NCI-H524 treated with DMSO at 0.1 percent for 48 hours (cell line): ENCODE measurements around the gene CPA4.

ENCODE experiments used
- DNase-seq: peaks from one replicate; lab custom pipeline; 2025; lab: John Stamatoyannopoulos, UW

The CPA4 gene

DNA sequence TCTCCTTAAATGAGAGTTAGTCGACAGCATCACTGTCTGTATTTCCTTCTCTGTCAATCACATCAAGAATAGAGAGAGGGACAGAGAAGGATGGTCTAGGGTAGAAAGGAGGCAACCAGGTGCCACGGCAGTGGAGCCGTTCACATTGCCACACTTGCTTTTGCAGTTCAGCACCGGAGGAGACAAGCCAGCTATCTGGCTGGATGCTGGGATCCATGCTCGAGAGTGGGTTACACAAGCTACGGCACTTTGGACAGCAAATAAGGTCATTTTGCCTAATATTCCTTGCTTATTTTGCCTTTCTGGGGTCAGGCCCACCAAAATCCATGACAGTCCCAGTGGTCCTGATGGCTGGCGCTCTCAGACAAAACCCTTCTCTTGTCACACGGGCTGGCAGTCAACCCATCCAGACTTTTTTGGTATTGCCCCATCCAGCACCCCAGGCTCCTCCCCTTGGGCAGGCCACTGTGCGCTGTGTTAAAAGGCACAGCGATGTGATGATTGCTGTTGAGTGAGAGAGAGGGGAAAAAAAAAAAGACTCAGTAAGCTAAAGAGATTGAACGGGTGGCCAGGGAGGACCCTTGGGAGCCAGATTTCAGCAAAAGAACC lies 17.9 kb upstream of the CPA4 start:
- no peak for DNase-seq

DNA sequence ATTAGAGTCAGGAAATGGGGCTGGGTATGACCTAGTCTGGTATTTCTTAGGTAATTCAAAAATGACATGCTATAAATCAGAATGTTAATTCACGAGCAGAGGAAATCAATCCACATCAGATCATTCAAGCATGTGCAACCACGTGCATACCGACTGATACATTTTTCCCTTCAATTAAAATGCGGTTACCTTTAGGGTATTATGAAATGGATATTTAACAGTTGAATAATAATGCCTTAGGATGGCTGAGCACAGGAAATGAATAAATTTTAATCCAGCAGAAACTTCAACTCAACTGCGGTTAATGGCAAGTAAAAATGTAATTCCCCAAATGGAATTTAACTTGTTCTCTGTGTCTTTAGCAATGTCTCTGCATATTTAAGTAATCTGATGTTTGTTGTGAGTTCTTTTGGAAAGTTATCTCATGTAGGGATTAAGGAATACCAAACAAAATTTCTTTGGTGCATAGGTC lies 17.1 kb upstream of the CPA4 start:
- no peak for DNase-seq

DNA sequence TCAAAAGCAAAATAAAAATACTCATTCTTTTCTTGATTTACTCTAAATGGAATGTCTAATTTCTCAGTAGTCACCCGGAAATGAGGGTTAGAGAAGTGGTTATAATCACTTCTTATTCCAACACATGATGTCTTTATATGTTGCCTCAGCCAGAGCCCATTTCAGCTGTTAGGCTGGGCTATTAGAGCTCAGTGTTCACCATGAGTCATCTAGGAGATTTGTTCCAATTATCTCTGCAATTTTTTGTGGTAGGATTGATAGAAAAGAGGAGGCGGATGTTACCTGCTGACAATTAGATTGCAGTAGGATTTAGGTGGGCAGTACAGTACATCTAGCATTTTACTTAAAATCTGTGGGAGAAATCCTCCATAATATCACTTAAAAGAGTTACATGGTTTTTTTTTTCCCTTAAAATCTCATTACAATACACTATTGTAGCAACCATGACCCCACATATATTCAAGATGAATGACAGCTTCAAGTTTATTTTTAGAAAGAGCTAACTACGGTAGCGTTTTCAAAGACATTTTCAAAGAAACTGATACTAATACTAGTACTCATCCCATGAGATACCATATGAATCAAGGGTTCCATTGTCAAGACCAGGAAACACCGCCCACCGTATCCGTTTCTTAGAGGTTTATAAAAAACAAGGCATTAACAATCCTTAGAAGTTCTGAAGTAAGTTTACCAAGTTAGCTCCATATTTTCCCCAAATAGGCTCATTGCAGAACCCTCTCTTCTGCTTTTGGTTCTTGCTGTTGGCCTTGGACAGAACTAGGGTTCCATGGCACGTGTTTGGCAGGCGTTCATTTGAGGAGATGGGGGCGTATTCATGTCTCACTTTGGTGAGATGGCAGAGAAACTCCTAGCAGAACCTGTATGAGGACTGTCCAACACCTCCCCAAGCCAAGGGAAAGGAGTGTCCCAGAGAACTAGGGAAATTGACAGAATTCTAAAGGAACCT lies 15.9 kb upstream of the CPA4 start:
- DNase-seq: no peak

DNA sequence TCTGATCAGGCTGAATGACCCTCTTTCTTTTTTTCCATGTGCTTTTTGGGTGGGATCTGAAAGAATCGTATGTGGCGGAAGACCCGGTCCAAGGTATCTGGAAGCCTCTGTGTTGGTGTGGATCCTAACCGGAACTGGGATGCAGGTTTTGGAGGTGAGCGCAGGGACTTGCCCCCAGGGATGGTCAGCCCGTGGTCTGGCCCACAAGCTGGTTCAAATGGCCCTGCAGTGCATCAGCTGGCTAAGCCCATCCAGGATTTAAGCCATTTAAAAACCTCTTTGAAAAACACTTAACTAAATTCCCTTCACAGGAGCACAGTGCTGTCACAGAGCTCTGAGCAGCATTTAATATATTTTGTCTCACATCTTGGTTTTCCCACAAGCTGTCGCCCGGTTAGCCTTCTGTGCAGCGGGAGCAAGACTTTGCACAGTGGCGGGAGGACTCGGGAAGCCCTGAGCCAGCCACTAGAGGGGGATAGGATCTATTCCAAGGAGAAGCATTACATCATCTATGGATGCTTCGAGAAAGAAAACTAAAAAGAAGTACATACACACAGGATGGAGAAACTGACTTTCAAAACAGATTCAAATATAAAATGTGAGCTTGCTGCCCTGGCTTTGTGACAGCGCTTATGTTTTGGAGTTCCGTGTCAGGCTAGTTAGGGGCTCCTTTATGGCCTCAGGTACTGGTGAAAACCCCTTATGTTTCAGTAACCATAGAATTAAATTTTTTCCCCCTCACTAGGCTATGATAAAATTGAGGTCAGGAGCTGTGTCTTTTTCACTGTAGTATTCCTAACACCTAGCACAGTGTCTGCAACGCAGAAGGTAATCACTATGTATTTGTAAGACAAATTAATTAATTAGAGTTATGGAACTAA lies 15.0 kb upstream of the CPA4 start:
- DNase-seq: peak; percentile 85

DNA sequence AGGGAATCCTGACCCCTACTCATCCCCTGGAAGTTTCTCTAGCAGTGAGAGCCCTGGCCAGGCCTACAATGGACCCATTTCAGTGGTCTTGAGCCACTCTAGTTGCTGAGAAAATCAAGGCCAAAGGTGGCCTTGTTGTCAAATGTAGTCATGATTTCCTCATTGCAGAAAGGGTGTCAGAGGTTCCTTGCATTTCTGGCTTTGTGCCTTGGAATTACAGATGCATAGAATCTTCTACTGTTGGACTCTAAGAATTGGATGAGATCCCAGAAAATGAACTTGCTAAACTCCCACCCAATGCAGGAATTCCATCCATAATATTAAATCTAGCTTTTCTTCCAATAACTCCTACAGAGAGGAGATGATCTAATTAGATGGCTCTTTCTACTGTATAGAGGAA lies 14.1 kb upstream of the CPA4 start:
- DNase-seq: no peak

DNA sequence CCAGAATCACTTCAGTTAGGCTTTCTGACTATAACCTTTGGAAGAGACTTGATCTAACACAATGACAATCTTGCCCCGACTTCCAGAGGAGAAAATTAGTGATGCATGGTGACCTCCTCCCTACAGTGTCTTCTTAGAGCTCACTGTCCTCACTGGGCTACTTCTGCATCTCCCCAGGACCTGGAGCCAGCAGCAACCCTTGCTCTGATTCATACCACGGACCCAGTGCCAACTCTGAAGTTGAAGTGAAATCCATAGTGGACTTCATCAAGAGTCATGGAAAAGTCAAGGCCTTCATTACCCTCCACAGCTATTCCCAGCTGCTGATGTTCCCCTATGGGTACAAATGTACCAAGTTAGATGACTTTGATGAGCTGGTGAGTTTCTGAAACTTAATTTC lies 13.7 kb upstream of the CPA4 start:
- no peak for DNase-seq

DNA sequence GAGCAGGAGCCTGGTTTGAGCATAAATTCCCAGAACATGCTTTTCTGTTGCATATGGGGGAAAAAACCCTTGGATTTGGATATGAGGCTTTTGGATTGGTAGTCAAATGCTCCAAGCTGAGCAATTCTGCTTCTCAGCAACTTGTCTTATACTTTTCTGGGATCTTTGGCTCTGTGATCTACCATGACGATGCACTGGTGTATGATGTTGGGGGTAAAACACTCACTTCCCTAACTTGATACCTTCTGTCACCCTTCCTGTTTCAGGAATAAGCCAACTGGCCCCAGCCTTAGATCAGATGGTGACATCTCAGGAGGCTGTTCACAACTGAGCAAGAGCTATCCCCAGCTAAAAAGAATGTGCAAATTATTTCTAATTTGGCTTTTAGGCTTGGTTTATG lies 13.1 kb upstream of the CPA4 start:
- no peak for DNase-seq

DNA sequence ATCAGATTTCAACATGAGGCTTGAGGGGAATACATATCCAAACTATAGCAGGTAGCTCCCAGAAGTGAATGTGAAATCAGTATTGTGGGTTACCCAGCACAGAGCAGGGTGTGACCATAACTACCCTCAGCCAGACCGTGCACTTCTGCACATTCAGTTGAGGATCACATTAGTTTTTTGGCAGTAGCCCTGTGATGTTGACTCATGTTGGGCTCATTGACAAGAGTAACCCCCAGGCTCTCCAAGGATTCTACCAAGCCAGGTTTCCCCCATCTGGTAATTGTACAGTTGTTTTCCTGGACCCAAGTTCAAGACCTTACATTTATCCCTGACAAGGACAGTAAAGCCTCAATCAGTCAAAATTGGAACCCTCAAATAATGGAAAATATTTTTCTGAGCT lies 11.7 kb upstream of the CPA4 start:
- DNase-seq: no peak

DNA sequence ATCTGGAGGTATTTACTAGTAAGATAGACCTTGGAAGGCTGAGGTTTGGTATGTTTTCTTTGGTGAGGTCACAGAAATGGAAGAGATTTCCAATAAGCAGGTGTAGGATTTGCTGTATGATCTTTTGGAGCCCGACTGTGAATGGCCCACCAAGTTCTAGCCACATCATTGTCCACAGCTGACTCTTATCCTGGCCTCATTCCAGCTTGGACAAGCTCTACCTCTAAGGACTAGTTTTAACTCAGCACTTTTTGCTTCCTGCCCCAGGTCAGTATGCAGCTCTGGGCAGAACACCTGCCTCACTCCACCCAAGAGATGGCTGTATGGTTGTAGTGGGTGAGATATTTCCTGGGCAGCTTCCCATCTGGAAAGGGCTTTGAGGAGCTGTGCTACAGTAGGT lies 6.1 kb upstream of the CPA4 start:
- no peak for DNase-seq

DNA sequence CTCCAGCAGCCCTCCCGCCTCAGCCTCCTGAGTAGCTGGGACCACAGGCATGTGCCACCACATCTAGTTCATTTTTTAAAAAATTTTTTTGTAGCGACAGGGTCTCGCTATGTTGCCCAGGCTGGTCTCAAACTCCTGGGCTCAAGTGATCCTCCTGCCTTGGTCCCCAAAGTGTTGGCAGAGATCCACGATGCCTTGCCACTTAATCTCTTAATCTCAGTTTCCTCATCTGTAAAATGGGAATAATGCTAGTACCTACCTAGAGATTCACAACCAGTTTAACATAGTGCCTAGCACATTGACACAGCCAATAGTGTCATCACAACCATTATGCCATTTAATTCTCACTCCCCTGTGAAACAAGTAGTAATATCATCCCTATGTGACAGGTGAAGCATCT lies 4.8 kb upstream of the CPA4 start:
- no peak for DNase-seq

DNA sequence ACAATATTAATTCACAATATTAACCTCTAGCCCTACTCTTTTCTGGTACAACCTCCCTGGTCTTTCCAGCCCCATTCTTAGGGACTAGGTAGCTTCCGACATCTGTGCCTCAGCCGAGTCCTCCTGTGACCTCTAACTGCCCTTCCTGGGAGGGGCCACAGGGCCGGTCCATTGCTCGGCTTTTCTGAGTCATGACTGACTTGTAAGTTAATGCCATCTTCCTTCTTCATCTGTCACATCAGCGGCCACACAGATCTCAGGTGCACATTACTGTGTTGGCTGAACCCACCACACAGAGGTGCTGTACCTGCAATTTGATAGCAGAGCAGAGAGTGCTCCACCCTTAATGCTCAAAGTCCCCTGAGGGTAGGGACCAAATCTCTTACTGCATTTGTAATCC lies 4.1 kb upstream of the CPA4 start:
- no peak for DNase-seq

DNA sequence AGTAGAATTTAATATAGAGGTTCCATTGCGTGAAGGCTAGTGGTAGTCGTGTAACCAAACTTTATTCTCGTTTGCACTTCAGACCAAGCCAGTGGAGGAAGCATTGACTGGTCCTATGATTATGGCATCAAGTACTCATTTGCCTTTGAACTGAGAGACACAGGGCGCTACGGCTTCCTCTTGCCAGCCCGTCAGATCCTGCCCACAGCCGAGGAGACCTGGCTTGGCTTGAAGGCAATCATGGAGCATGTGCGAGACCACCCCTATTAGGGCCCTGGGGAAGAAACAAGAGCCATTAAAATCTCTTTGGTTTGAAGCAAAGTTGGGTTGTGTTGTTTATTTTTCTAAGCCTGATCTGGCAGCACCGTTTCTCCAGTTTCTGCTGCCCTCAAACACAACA lies 3.5 kb upstream of the CPA4 start:
- DNase-seq: no peak

DNA sequence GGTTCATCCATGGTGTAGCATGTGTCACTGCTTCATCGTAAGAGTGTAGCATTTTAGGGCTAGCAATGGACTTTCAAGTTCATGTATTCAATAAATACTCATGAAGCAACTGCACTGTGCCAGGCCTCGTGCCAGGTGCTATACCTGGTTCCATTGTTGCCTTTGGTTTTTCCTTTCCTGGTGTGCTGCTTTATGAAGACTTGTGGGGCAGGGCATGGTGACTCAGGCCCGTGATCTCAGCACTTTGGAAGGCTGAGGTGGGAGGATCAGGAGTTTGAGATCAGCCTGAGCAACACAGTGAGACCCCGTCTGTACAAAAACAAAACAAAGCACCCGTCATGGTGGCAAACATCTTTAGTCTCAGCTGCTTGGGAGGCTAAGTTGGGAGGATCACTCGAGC lies 2.2 kb upstream of the CPA4 start:
- DNase-seq: no peak

DNA sequence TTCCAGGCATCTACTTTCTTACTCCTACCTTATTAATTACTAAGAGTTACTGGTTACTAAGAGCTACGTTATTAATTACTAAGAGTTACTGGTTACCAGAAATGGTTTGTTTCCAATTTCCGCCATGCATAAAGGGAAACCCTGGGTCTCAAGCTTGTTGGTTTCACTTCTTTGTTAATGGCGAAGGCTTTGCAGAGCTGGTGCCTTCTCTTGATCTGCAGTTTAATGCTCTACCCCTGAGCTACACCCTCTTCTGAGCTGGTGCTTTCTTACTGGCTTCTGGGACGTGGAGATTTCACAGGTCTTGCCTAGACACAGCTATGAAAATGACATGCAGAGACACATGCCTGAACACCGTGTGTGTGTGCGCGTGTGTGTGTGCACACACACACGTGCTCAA lies 560 bp downstream of the CPA4 start:
- no peak for DNase-seq

DNA sequence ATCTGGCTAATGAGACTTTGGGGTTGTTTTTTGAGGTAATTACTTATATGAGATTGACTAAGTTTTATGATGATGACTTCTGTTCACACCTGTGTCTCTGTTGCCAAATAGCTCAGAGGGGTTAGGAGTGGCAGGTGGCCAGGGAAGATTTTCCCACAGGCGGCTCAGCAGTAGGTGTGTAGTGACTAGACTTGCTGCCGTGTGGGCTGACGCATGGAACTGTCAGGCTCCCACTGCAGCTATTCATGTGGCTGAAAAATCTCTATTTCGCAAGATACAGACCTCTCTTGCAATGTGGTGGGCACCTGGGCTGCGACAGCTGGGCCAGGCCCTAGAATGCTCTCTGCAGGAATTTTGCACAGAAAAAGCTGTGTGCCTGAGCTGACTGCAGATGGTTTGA lies 1.4 kb downstream of the CPA4 start:
- DNase-seq: no peak

DNA sequence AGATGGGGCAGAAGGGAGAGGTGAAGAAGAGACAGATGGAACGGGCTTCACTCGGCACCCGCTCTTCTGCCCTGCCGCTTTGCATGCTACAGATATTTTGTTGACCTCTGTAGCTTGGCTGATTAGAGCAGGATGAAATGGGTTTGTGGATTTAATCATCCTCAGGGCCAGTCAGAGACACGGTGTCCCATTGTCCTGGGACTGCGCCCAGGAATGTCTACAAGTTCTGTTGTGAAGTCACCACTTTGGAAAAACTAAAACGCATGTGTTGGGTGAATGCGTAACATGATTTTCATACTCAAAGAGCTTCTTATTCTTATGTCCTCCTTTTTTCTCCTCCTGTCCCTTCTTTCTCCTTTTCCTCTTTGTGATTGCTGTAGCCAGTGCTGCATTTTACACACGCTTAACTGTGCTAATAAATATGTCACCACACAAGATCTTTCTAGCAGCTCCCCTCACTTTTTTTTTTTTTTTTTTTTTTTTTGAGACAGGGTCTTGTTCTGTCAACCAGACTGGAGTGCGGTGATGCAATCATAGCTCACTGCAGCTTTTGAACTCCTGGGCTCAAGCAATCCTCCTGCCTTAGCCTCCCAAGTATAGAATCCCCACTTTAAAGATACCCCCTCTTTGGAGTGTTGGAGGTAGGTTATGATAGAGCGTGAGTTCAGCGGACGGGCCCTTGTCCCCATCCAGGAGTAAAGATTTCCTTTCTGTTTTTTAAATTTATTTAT lies 3.4 kb downstream of the CPA4 start:
- no peak for DNase-seq

DNA sequence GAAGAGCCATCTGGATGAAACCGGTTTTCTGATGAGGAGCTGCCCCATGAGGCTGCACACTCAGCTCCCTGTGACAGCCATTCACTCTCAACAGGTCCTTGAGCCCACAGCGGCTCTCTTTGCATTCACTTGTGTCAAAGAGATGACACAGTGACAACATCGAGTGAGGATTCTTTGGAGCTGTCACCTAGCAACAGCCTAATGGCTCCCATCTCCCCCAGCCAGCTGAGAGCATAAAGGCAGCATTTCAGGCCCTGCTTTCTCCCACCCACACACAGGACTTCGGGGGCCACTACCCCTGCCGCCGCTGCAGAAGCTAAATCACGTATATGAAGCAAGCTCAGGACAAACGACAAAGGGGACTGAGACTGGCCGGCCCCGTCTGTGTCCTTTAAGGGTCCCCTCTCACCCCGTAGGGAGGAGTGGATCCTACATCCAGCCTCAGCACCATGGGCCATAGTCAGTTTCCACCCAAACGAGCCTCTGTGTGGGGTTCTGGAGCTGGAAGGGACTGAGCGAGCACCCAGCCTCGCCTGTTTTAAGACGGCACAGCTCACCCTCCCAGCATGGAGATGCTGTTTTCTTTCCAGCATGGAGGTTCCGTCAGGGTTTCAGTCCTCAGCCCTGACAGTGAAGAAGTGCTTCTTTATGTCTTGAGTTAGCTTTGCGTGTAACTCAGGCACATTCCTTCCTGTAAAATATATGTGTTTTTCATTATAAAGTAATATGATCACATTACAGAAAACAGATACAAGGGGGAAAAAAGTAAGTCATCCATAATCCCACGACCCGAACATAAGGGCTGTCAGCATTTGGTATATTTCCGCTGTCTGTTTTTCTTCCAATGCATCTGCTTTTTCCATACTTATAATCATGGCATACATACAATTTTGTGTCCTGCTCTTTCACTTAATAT lies 4.9 kb downstream of the CPA4 start:
- no peak for DNase-seq

DNA sequence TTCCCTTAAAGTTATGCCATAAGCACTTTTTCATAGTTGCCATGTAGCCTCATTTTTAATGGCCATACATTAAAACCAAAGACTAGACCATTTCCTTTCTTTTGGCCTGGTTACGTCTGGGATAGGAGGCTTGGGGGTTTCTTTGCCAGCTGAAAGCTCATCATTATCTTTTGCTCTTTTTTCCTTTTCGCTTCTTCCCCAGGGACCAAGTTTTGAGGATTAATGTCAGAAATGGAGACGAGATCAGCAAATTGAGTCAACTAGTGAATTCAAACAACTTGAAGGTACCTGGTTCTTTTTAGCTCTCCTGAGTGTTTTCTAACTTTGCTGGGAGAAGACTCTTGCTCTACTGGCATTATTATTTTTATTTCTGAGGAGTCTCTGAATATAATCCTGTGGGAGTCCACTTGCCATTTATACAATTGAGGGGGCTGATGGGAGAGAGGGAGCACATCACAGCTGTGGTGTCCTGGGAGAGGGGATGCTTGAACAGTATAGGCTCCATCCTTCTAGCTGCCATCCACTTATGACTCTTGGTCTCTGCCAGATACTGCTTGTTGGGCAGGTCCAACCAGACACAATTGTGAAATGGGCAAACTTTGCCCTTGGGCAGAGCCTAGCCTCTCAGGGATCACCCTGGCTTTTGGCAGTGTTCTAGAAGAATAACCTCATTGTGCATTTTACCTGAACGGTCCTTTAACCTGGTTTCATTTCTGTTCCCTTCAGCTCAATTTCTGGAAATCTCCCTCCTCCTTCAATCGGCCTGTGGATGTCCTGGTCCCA lies 5.8 kb downstream of the CPA4 start:
- no peak for DNase-seq

DNA sequence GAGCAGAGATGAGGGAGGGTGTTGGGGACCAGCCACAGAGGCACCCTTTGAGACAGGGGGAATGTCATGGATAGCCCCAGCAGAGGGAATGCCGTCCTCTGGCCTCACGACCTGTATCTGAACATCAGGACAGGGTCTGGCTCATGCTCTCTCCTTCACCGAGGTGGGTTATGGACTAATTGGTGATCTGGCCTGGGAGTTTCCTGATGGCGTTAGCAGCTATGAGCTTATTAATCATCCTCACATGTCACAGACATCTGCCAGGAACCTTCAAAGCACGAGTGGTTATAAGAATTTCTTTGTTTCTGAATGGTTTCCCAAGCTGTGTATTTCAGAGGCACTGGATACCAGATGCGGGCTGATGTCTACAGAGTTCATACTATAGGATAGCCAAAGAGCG lies 6.9 kb downstream of the CPA4 start:
- DNase-seq: no peak

DNA sequence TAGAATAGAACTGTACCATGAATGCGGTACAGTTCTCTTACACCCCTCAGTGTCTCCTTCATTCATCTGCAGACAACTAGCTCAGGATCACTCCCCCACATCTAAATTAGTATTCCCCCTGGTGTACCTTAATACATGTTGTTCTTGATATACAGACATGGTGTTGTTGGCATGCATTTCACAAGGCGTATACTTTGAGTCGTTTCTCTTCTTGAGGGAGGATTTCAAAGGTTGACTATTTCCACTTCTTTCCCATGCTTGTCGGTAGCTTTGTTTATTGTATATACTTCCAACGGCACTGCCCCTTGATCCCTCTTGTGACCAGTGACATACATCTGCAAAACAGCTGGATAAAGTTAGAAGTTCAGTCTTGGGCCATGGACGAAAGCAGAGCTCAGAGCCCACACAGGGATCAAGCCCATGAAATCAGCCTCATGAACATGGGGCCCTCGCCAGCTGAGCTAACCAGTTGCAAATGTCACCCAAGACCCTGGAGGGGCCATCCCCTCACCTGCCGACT lies 8.6 kb downstream of the CPA4 start:
- no peak for DNase-seq
